Activated CD8-positive, alpha-beta memory T cell treated with anti-CD3 and anti-CD28 coated beads for 24 hours (primary cell): Measurements from ENCODE around the gene TRMO.

Experiments
- DNase-seq: peaks from one replicate; pipeline ENCODE4 v3.0.0-alpha.2; 2020

The TRMO gene

GRCh38 chr9:97857606-97858392 is 64.5 kb downstream of the TRMO start:
- DNase-seq: no peak

- DNase-seq: no peak
These were observed 65.3 kb downstream of the TRMO start for GRCh38 chr9:97856857-97857605.

DNA sequence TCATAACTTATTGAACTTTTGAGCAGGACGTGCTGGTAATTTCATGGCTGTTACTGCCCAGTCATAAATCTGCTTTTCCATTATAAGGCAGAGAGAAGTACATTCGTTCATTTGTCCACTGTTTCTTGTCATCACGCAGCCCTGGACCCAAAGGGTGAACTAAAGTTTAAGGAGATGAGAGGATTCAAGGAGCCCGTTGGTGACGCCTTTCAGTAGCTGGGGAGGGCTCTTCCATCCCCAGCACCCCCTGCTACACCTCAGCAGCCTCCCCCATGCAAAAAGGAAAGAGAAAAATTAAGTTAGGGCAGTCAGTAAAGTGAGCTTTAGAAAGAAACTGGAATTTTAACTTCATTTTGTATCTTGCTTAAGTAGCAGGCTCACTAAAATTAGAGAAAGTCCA is 66.4 kb downstream of the TRMO start:
- DNase-seq: no peak

- DNase-seq: no peak
These were observed 66.8 kb downstream of the TRMO start for GRCh38 chr9:97855486-97855875.

GRCh38 chr9:97854696-97855485 is 67.4 kb downstream of the TRMO start:
- no peak for DNase-seq
